Activated CD4-positive, alpha-beta T cell treated with anti-CD3 and anti-CD28 coated beads, Interleukin-2, amount 50 U/mL, for 4 hours (primary cell): ENCODE measurements around the gene KATNA1.
"Not testable (repeated sequence)": the region's sequence is repeated elsewhere in the genome, so short reads cannot be mapped to it uniquely, and the experiment has no call there.

Experiments used
- DNase-seq, 2 experiments: peaks; one replicate each; pipeline ENCODE4 v3.0.0-alpha.2; 2020

Gene KATNA1

GRCh38 chr6:149648148-149649145 is at the start of gene KATNA1:
TSS of gene KATNA1 (minus strand) at chr6:149648714. CDS start at chr6:149638547, 10,167 bp downstream.
- DNase-seq: peak; percentile 75 to 79

GRCh38 chr6:149698175-149698574 is 49.7 kb upstream of the KATNA1 start:
- DNase-seq: no peak

- no peak for DNase-seq
Observed at GRCh38 chr6:149696901-149697300, 48.4 kb upstream of the KATNA1 start.

- no peak for DNase-seq
Observed at GRCh38 chr6:149694921-149695320, 46.4 kb upstream of the KATNA1 start.

- DNase-seq: no peak
Observed at GRCh38 chr6:149691201-149691600, 42.7 kb upstream of the KATNA1 start.

- DNase-seq: no peak
Observed at GRCh38 chr6:149686230-149686629, 37.7 kb upstream of the KATNA1 start.

- DNase-seq: no peak
Observed at GRCh38 chr6:149683256-149683859, 34.8 kb upstream of the KATNA1 start.

- DNase-seq: not testable (repeated sequence)
Observed at GRCh38 chr6:149681845-149682244, 33.3 kb upstream of the KATNA1 start.

GRCh38 chr6:149681209-149681608 is 32.7 kb upstream of the KATNA1 start:
- DNase-seq: no peak

GRCh38 chr6:149680503-149680902 is 32.0 kb upstream of the KATNA1 start:
- no peak for DNase-seq

- not testable (repeated sequence) for DNase-seq
Observed at GRCh38 chr6:149672265-149672664, 23.8 kb upstream of the KATNA1 start.

GRCh38 chr6:149660028-149660427 is 11.5 kb upstream of the KATNA1 start:
- no peak for DNase-seq

GRCh38 chr6:149657441-149657840 is 8.9 kb upstream of the KATNA1 start:
- no peak for DNase-seq

- DNase-seq: no peak
Observed at GRCh38 chr6:149651056-149651455, 2.5 kb upstream of the KATNA1 start.

GRCh38 chr6:149646599-149646998 is 1.9 kb downstream of the KATNA1 start:
- no peak for DNase-seq

GRCh38 chr6:149642829-149643580 is 5.5 kb downstream of the KATNA1 start:
- DNase-seq: no peak

- no peak for DNase-seq
Observed at GRCh38 chr6:149636124-149636523, 12.4 kb downstream of the KATNA1 start.

GRCh38 chr6:149634315-149634714 is 14.2 kb downstream of the KATNA1 start:
- no peak for DNase-seq

- no peak for DNase-seq
Observed at GRCh38 chr6:149628875-149629510, 19.5 kb downstream of the KATNA1 start.

GRCh38 chr6:149627672-149628071 is 20.8 kb downstream of the KATNA1 start:
- DNase-seq: no peak

GRCh38 chr6:149615805-149616204 is 32.7 kb downstream of the KATNA1 start:
- no peak for DNase-seq

- DNase-seq: no peak
Observed at GRCh38 chr6:149614337-149614736, 34.2 kb downstream of the KATNA1 start.
